Measurements from ENCODE around the gene SORD.
"Not testable (repeated sequence)": the region's sequence is repeated elsewhere in the genome, so short reads cannot be mapped to it uniquely, and the experiment has no call there.

DNA sequence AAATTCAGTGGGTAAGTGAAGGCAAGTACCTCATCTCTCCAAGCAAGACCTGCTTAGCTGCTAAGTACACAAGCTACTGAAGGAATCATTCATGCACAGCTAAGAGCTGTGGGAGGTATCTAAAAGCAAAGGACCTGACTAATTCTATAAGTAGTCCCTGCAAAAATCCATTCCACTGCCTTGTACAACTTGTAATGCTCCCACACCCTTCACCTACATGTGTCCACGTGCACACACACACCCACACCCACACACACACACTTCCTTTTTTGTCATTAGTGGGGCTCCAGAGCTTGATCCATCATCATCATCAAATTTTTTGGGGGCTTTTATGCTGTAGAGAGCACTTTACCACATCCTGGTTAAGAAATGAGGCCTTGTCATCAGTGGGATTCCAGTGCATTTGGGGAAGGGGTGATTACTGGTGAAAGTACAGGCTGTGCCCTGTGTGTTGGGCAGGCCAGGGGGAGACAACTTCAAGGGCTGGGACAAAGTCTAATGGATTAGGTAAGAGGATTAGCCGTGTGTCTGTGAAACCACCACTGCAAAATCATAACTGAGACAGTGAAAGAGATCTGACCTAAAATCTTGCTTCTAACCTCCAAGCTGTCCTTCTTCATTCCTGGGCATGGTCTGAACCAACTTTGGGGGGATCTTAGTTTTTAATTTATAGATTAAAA is 19.1 kb upstream of the SORD start:
- TF ChIP-seq CTCF, POLR2A (IDR thresholded peaks at IDR 0.05): not testable (repeated sequence)
